DMS79 treated with DMSO at 0.1 percent for 48 hours (cell line): ENCODE data around the gene TANC1.

Experiments
- DNase-seq: peaks from one replicate; lab custom pipeline; 2025; lab: John Stamatoyannopoulos, UW

The TANC1 gene

GRCh38 chr2:159118115-159118858, 149.8 kb downstream of the TANC1 start:
- peak; percentile 85 for DNase-seq

- DNase-seq = no peak
Observed at GRCh38 chr2:159118859-159119500, 150.5 kb downstream of the TANC1 start.

DNA sequence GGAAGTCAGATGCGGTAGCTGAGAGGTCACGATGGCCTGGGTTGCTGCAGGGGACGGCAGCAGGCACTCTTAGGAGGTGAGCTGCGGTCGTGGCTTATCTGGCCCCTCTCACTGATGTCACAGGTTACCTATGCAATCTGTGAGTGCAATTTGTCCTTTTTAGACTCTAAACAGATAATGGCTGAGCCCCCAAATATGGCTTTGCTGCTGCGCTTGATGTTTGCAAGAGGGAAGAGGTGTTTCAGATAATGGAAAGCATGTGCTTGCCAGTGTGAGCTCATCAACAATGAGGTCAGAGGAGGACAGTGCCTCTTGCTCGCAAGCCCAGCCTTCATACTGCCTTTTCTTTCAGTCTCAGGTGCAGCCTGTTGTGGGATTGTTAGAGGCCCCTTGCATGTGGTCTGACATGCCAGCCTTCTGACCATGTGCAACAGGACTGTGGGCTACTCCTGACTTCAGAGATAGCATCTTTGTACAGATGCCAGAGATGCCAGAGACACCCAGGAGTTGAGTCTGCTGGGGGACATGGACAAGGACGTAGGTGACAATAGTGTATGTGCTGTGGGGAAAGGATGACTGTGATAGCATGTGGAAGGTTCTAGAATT, 151.3 kb downstream of the TANC1 start:
- DNase-seq = no peak

GRCh38 chr2:159123786-159124185, 155.3 kb downstream of the TANC1 start:
- DNase-seq = no peak

- DNase-seq = no peak
Observed at GRCh38 chr2:159124441-159124911, 156.0 kb downstream of the TANC1 start.

DNA sequence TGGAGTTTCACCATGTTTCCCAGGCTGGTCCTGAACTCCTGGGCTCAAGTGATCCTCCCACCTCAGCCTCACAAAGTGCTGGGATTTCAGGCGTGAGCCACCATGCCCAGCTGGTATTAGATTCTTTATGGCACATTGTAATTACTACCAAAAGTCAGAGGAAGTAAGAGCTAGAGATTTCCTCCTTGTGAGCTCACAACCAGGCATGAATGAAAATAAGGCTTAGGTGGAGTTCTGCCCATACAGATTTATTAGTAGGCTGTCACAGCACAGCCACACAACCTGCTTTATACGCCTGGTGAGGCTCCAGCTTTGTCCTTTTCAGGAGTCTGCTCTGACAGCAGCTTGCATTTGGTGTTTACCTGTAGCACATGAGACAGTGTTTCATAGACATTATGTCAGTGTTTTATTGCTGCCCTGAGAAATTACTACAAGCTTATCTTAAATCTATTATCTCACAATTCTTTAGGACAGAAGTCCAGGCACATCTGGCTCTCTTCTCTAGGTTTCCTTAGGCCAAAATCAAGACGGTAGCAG, 156.6 kb downstream of the TANC1 start:
- no peak for DNase-seq

DNA sequence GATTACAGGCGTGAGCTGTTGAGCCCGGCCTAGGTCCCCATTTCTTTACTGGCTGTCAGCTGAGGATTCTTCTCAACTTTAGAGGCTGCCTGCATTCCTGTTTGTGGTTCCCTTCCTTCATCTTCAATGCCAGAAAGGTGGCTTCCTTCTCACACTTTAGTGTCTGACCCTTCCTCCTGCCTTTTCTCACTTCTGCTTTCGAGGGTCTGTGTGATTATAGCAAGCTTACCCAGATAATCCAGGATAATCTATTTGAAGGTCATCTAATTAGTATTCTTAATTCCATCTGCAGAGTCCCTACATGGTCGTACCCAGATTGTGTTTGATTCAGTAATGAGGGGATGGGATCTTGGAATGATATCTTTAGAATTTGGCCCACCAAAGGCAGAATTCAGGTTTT, 157.4 kb downstream of the TANC1 start:
- no peak for DNase-seq

- DNase-seq = no peak
Observed at GRCh38 chr2:159126432-159127022, 158.1 kb downstream of the TANC1 start.

DNA sequence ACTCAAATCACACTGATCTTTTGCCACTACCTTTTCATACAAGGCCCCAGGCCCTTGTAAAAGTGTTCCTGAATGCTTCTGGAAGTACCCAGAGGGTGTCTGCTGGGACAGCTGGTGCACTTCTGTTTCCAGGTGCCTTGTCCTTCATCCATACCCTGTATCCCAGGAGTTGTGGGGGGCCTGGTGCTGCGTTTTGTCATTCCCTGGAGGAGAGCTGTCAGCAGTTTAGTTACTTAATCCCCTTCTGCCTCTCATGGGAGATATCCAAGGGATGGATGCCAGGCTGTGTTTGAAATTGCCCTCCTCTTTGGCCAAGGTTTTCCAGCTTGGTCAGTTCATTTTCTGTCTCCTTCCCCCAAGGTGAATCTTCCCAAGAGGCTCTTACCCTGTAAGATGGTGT, 159.8 kb downstream of the TANC1 start:
- no peak for DNase-seq

- DNase-seq = no peak
Observed at GRCh38 chr2:159129269-159129668, 160.8 kb downstream of the TANC1 start.

DNA sequence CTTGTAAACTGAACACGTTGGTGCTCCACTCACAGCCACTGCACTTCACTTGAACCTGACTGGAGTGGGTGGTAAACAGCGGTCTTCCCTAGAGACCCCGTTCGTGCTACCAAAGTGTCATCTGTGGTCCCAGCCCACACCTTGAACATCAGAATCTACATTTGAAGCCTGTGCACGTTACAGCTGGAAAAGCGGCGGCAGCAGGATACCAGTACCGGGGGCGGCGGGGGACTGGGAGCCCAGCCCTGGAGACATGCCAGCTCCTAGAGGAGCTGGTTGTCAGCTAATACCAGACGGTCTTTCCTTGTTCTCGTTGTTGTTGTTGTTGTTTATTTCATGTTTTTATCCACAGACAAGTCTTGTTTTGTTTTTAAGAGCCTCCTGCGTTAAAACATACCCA, 161.4 kb downstream of the TANC1 start:
- DNase-seq = peak; percentile 86

GRCh38 chr2:159130302-159130701, 161.9 kb downstream of the TANC1 start:
- no peak for DNase-seq

- DNase-seq = no peak
Observed at GRCh38 chr2:159131267-159131913, 162.9 kb downstream of the TANC1 start.

DNA sequence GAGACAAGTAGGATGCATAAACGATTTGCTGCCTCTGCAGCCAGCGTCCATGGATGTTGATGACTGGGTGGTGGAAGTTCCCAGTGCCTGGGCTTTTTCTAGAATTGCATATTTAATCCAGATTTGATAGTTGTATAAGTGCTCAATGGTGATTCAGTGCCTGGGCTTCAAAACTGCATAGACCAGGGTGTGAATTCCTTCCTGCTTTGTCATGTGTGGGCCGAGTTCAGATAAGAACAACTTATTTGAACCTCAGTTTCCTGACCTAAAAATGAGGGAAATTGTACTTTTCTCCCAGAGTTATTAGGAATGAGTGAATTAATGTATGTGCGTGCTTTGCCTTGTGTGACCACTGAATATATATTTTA, 163.5 kb downstream of the TANC1 start:
- DNase-seq = no peak

- DNase-seq = no peak
Observed at GRCh38 chr2:159133797-159134196, 165.4 kb downstream of the TANC1 start.

DNA sequence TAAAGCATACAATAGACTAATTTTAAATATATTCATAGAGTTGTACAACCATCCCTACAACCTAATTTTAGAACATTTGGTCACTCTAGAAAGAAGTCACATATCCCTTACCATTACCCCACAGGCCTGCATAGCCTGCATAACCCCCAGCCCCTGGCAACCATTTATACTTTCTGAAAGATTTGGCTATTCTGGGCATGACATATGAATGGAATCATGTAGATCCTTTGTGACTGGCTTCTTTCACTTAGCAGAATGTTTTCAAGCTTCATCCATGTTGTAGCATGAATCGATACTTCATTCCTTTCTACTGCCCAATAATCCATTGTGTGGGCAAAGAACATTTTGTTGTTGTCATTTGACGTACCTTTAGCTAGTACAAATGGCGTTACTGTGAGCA, 166.5 kb downstream of the TANC1 start:
- no peak for DNase-seq

- DNase-seq = no peak
Observed at GRCh38 chr2:159136391-159136790, 168.0 kb downstream of the TANC1 start.

- DNase-seq = no peak
Observed at GRCh38 chr2:159137511-159138241, 169.2 kb downstream of the TANC1 start.

- no peak for DNase-seq
Observed at GRCh38 chr2:159138642-159139182, 170.3 kb downstream of the TANC1 start.

DNA sequence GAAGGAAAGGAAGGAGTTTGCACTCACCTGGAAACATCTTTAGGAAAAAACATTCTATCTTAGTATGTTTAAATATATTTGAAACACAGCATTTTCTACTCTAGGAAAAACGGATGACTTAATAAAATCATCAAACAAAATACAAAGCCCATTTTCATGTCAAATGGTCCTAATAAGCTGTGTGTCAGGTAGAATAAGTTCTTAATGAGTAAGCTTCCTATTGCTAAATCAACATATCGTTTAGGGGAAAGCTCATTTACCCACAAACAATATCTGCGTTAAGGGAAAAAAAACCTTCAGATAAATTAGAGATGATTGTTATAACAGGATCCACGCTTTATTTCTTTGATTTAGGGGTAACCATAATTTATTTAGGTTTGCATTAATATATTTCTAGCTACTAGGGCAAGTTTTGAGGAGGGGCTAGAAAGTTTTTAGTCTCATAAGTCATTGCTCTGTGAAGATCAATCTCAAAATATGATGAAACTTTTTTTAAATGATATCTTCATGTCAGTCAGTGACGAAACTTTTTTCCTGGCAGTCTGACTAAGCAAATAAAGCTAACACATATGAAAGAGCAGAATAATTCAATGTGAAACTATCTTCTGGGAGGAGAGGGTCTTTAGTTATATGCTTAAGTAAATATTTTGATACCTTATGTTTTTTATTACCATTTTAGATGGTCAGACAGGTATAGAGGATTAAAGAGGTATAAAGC, 170.9 kb downstream of the TANC1 start:
- DNase-seq = no peak
